MM.1S (cell line): ENCODE data around the gene GADD45GIP1.

Source experiments
- DNase-seq: peaks from one replicate; pipeline ENCODE4 v3.0.0-alpha.2; 2015
- H2AFZ ChIP-seq: fragments of 300-600 bp; sonication (generic); 2 replicates; pipeline ENCODE4 v1.6.0; 2016; ENCODE audit warnings: antibody characterized with exemption, low read length
- H3F3A ChIP-seq: fragments of 300-600 bp; sonication (generic); 2 replicates; pipeline ENCODE4 v1.6.1; 2016; ENCODE audit warnings: mild to moderate bottlenecking, antibody characterized with exemption, low read length, moderate library complexity, mixed read lengths; ENCODE audit not compliant: insufficient read depth
- H3K27ac ChIP-seq: fragments of 300-600 bp; sonication (generic); 2 replicates; pipeline ENCODE4 v1.5.1; 2016; ENCODE audit warnings: mild to moderate bottlenecking, low read length
- H3K27me3 ChIP-seq: fragments of 300-600 bp; sonication (generic); replicated peaks from 2 replicates; pipeline ENCODE4 v1.6.0; 2016; ENCODE audit warnings: low read length; ENCODE audit not compliant: insufficient read depth
- H3K36me3 ChIP-seq: fragments of 300-600 bp; sonication (generic); replicated peaks from 2 replicates; pipeline ENCODE4 v1.6.1; 2016; ENCODE audit warnings: mild to moderate bottlenecking, low read length, mixed read lengths; ENCODE audit not compliant: insufficient read depth
- H3K4me1 ChIP-seq: fragments of 300-600 bp; sonication (generic); 2 replicates; pipeline ENCODE4 v1.6.1; 2016; ENCODE audit warnings: low read length, mixed read lengths
- H3K4me2 ChIP-seq: fragments of 300-600 bp; sonication (generic); 2 replicates; pipeline ENCODE4 v1.6.0; 2016; ENCODE audit warnings: low read depth, low read length
- H3K4me3 ChIP-seq: fragments of 300-600 bp; sonication (generic); 2 replicates; pipeline ENCODE4 v1.5.1; 2016; ENCODE audit warnings: low read length, mixed read lengths
- H3K79me2 ChIP-seq: fragments of 300-600 bp; sonication (generic); 2 replicates; pipeline ENCODE4 v1.6.1; 2016; ENCODE audit warnings: mixed run types, low read length, mixed read lengths
- H3K9ac ChIP-seq: fragments of 300-600 bp; sonication (generic); 2 replicates; pipeline ENCODE4 v1.6.1; 2016; ENCODE audit warnings: low read length, mixed read lengths
- H3K9me2 ChIP-seq: fragments of 300-600 bp; sonication (generic); replicated peaks from 2 replicates; pipeline ENCODE4 v1.6.1; 2016; ENCODE audit warnings: mild to moderate bottlenecking, low read length, mixed read lengths; ENCODE audit not compliant: insufficient read depth
- H3K9me3 ChIP-seq: fragments of 300-600 bp; sonication (generic); replicated peaks from 2 replicates; pipeline ENCODE4 v1.6.1; 2016; ENCODE audit warnings: mild to moderate bottlenecking, low read length, mixed read lengths; ENCODE audit not compliant: insufficient read depth
- H4K20me1 ChIP-seq: fragments of 300-600 bp; sonication (generic); 2 replicates; pipeline ENCODE4 v1.6.1; 2016; ENCODE audit warnings: mild to moderate bottlenecking, low read length, moderate library complexity, mixed read lengths; ENCODE audit not compliant: insufficient read depth
- CTCF ChIP-seq: fragments of 300-600 bp; sonication (generic); IDR thresholded peaks from 2 replicates; pipeline ENCODE4 v1.5.1; 2016; ENCODE audit warnings: antibody characterized with exemption, low read length, mixed read lengths
- EZH2 ChIP-seq: fragments of 300-600 bp; sonication (generic); optimal IDR thresholded peaks from 2 replicates; pipeline ENCODE3; 2017; ENCODE audit warnings: low read depth, mild to moderate bottlenecking, antibody characterized with exemption, low read length, mixed read lengths
- EZH2phosphoT487 ChIP-seq: fragments of 300-600 bp; sonication (generic); IDR thresholded peaks from 2 replicates; pipeline ENCODE4 v1.6.1; 2018; ENCODE audit warnings: antibody characterized with exemption, low read length

Gene GADD45GIP1

GRCh38 chr19:12944104-12944674 lies 12.8 kb downstream of the GADD45GIP1 start:
- H3K27ac ChIP-seq = peak overlapping the region; percentile 79
- no peak for TF ChIP-seq EZH2phosphoT487
- no peak for TF ChIP-seq EZH2
- TF ChIP-seq CTCF = no peak
- no peak overlapping the region for H3K4me3 ChIP-seq
- DNase-seq = no peak
- H4K20me1 ChIP-seq = peaks cover 11% of the 10 kb centered on the region
- no peak overlapping the region for H3K4me2 ChIP-seq
- H3F3A ChIP-seq = peaks cover 71% of the 10 kb centered on the region
- H3K79me2 ChIP-seq = peaks cover 71% of the 10 kb centered on the region
- no peaks in the 10 kb centered on the region for H3K9me3 ChIP-seq
- peaks cover 40% of the 10 kb centered on the region for H3K4me1 ChIP-seq
- H3K9me2 ChIP-seq = no peaks in the 10 kb centered on the region
- peaks cover 36% of the 10 kb centered on the region for H3K36me3 ChIP-seq
- no peaks in the 10 kb centered on the region for H3K27me3 ChIP-seq
- no peak overlapping the region for H2AFZ ChIP-seq
- no peak overlapping the region for H3K9ac ChIP-seq

GRCh38 chr19:12943437-12944044 lies 13.5 kb downstream of the GADD45GIP1 start:
- H3K79me2 ChIP-seq = peaks cover 71% of the 10 kb centered on the region

GRCh38 chr19:12940897-12941296 lies 16.1 kb downstream of the GADD45GIP1 start:
- peak overlapping the region; percentile 66; the same call in 1 of the 2 replicates for H3K27ac ChIP-seq
- no peaks in the 10 kb centered on the region for H3K9me3 ChIP-seq
- 0 out of 2 replicates have a peak overlapping the region, but pooled peaks have one; percentile 92 for H3K4me3 ChIP-seq
- TF ChIP-seq CTCF (no peak), EZH2phosphoT487 (no peak), EZH2 (no peak)
- H3K36me3 ChIP-seq = peaks cover 24% of the 10 kb centered on the region
- peaks cover 46% of the 10 kb centered on the region for H3K4me1 ChIP-seq
- no peak overlapping the region; the same call in 1 of the 2 replicates for H3K9ac ChIP-seq
- no peak overlapping the region for H2AFZ ChIP-seq
- DNase-seq = no peak
- H3K79me2 ChIP-seq = peaks cover 46% of the 10 kb centered on the region
- H3F3A ChIP-seq = peaks cover 87% of the 10 kb centered on the region
- peaks cover 15% of the 10 kb centered on the region for H4K20me1 ChIP-seq
- peak overlapping the region; percentile 76; the same call in 1 of the 2 replicates for H3K4me2 ChIP-seq
- no peaks in the 10 kb centered on the region for H3K27me3 ChIP-seq
- H3K9me2 ChIP-seq = no peaks in the 10 kb centered on the region

More at GRCh38 chr19:12943437-12944044, 13.5 kb downstream of the GADD45GIP1 start:
- no peaks in the 10 kb centered on the region for H3K9me3 ChIP-seq
- H3F3A ChIP-seq = peaks cover 78% of the 10 kb centered on the region
- H3K27ac ChIP-seq = peak overlapping the region; percentile 78; the same call in 1 of the 2 replicates
- no peak overlapping the region for H3K4me3 ChIP-seq
- peaks cover 40% of the 10 kb centered on the region for H3K4me1 ChIP-seq
- no peak for DNase-seq
- H3K9me2 ChIP-seq = no peaks in the 10 kb centered on the region
- TF ChIP-seq EZH2 (no peak), CTCF (no peak), EZH2phosphoT487 (no peak)
- peak overlapping the region; percentile 0; the same call in 1 of the 2 replicates for H3K4me2 ChIP-seq
- no peak overlapping the region for H3K9ac ChIP-seq
- H3K36me3 ChIP-seq = peaks cover 36% of the 10 kb centered on the region
- H3K27me3 ChIP-seq = no peaks in the 10 kb centered on the region
- no peak overlapping the region for H2AFZ ChIP-seq
- peaks cover 15% of the 10 kb centered on the region for H4K20me1 ChIP-seq
